ENCODE measurements around the gene HCN4. TPM values are rescaled to one million over a fixed set of nuclear protein-coding genes. Genes with fewer than 3 reads are reported as not detected.

HCN4 gene
- total and polyA plus RNA-seq, 2 of the 8 experiments (the other 6 are each of a cell fraction or from before 2014, with no cell fraction given) = 3.7 to 8.5 TPM

DNA sequence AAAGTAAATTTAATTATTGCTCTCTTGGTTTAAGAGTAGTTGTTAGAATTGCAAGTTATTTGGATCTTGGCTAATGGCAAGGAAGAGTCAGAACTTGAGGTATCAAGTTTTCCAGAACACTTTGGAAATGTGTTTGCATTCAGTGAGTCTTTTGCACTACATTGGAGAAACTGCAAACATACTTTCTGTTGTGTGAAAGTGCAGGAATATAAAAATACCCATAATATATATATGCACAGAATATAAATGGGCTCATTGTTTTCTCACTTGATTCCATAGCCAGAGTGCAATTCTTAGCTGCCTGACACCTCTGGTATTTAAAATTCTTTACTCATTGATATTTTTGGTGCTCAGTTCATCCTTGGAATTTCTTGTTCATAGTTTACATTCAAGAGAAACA is 92.9 kb downstream of the HCN4 start:
- POLR2A ChIA-PET (ENCODE audit: partially characterized antibody) = interaction anchor here (1.0 kb wide), 1 partner anchor 471 kb away, joined by 3 read pairs; no protein-coding TSS in a partner anchor

More for the DNA sequence above, 92.9 kb downstream of the HCN4 start:
- Histone ChIP-seq H4K5ac (ENCODE audit: insufficient read length, low read depth, low read length) (no peak overlapping the region), H3K79me1 (ENCODE audit: low read depth, low read length) (no peaks in the 10 kb centered on the region), H2BK120ac (replicated peaks; ENCODE audit: low read depth, low read length) (no peak overlapping the region), H4K8ac (ENCODE audit: extremely low read depth, insufficient read depth, low read length) (no peak overlapping the region), H3K18ac (ENCODE audit: extremely low read depth, low read length) (no peak overlapping the region), H3K4me2 (ENCODE audit: insufficient read depth in 1 of 2, low read depth in 2 of 2, low read length in 2 of 2) (no peak overlapping the region), H3K27me3 (replicated peaks in 1 of 4; ENCODE audit: control insufficient read depth in 3 of 4, extremely low read depth in 1 of 4, insufficient read depth in 3 of 4, low read length in 3 of 4) (no peaks in the 10 kb centered on the region), H3K36me3 (ENCODE audit: control insufficient read depth in 2 of 4, insufficient read depth in 4 of 4, low read length in 3 of 4) (peaks cover 0 to 9% (median 4%) of the 10 kb centered on the region in 4 experiments; a peak in 5 of 8 replicates), H3K4ac (replicated peaks; ENCODE audit: insufficient read length, low read depth, low read length) (no peak overlapping the region), H3K4me3 (ENCODE audit: extremely low read depth in 1 of 4, insufficient read depth in 2 of 4, low read depth in 3 of 4, low read length in 4 of 4) (no peak overlapping the region), H3K23me2 (ENCODE audit: low read depth, low read length) (no peaks in the 10 kb centered on the region; the same call in 1 of the 2 replicates), H2BK20ac (ENCODE audit: low read length) (no peak overlapping the region), H2AFZ (ENCODE audit: low read length) (no peak overlapping the region), H3K9ac (replicated peaks in 1 of 4; ENCODE audit: extremely low read depth in 1 of 4, low read depth in 3 of 4, low read length in 3 of 4) (no peak overlapping the region), H2BK5ac (ENCODE audit: low read depth, low read length) (no peak overlapping the region), H3K56ac (replicated peaks; ENCODE audit: insufficient read length, low read depth, low read length) (no peak overlapping the region), H3K9me3 (ENCODE audit: insufficient read depth in 2 of 2, low read depth in 1 of 2, low read length in 1 of 2) (no peaks in the 10 kb centered on the region), H3K79me2 (ENCODE audit: control insufficient read depth in 1 of 2, insufficient read depth in 2 of 2, low read length in 2 of 2) (no peaks in the 10 kb centered on the region), H3K27ac (ENCODE audit: low read depth, low read length) (no peak overlapping the region), H2BK12ac (ENCODE audit: low read depth, low read length) (no peak overlapping the region), H2BK15ac (ENCODE audit: low read length) (no peak overlapping the region), H2AK5ac (ENCODE audit: low read depth, low read length) (no peak overlapping the region), H4K91ac (replicated peaks; ENCODE audit: insufficient read length, low read length) (no peak overlapping the region), H4K20me1 (replicated peaks in 1 of 2; ENCODE audit: control insufficient read depth in 1 of 2, insufficient read depth in 2 of 2, low read length in 2 of 2) (peaks cover 0 to 1% of the 10 kb centered on the region in 2 experiments), H3K4me1 (replicated peaks in 1 of 4; ENCODE audit: control insufficient read depth in 3 of 4, insufficient read depth in 4 of 4, low read length in 3 of 4) (no peaks in the 10 kb centered on the region), H3K23ac (ENCODE audit: insufficient read length) (no peak overlapping the region), H3K14ac (ENCODE audit: insufficient read length) (no peak overlapping the region)
- TF ChIP-seq E2F6 (IDR thresholded peaks at IDR 0.05) = no peak
- no peak for TF ChIP-seq JUND (IDR thresholded peaks at IDR 0.05; ENCODE audit: low read length)
- TF ChIP-seq CHD2 (IDR thresholded peaks at IDR 0.05; ENCODE audit: low read length) = no peak
- no peak for TF ChIP-seq TBP (IDR thresholded peaks at IDR 0.05; ENCODE audit: low read depth, low read length)
- TF ChIP-seq ATF3 (IDR thresholded peaks at IDR 0.05; ENCODE audit: insufficient read depth, low read depth, low read length) = no peak
- TF ChIP-seq EP300 (IDR thresholded peaks at IDR 0.05; ENCODE audit: borderline replicate concordance in 1 of 2, low read depth in 2 of 2, low read length in 2 of 2) = no peak
- TF ChIP-seq, protein P1, sequence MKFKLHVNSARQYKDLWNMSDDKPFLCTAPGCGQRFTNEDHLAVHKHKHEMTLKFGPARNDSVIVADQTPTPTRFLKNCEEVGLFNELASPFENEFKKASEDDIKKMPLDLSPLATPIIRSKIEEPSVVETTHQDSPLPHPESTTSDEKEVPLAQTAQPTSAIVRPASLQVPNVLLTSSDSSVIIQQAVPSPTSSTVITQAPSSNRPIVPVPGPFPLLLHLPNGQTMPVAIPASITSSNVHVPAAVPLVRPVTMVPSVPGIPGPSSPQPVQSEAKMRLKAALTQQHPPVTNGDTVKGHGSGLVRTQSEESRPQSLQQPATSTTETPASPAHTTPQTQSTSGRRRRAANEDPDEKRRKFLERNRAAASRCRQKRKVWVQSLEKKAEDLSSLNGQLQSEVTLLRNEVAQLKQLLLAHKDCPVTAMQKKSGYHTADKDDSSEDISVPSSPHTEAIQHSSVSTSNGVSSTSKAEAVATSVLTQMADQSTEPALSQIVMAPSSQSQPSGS (IDR thresholded peaks at IDR 0.05; ENCODE audit: low read length) = no peak
- TF ChIP-seq NRF1 (IDR thresholded peaks at IDR 0.05; ENCODE audit: low read depth, low read length) = no peak
- no peak for TF ChIP-seq TAF1 (IDR thresholded peaks at IDR 0.05; ENCODE audit: low read depth, low read length)
- DNase-seq (ENCODE audit: low read depth in 1 of 2, low spot score in 2 of 2) (no peak), FAIRE-seq (no peak)
- CTCF ChIA-PET (ENCODE audit: partially characterized antibody) = interaction anchor here (0.6 to 6.1 kb wide), 6 partner anchors 7 to 912 kb away, joined by 3 to 53 read pairs (median 3); no protein-coding TSS in a partner anchor
